ENCODE results near the gene AGPAT2. TPM values are rescaled to one million over a fixed set of nuclear protein-coding genes. Genes with fewer than 3 reads are reported as not detected.

AGPAT2 gene
- total RNA-seq, 1 donor from 2014 or later = 33.1 TPM

GRCh38 chr9:136646827-136647711 lies 40.2 kb downstream of the AGPAT2 start:
- intact Hi-C loops (cut with micrococcal nuclease) = no loop called here

GRCh38 chr9:136645903-136646754 lies 41.1 kb downstream of the AGPAT2 start:
- intact Hi-C loops (cut with micrococcal nuclease) = no loop called here

GRCh38 chr9:136645352-136645902 lies 41.8 kb downstream of the AGPAT2 start:
- intact Hi-C loops (cut with micrococcal nuclease) = no loop called here

- intact Hi-C loops (cut with micrococcal nuclease) = no loop called here
Observed at GRCh38 chr9:136644593-136645351, 42.5 kb downstream of the AGPAT2 start.

GRCh38 chr9:136644343-136644592 lies 43.0 kb downstream of the AGPAT2 start:
- intact Hi-C loops (cut with micrococcal nuclease) = no loop called here

GRCh38 chr9:136643596-136644342 lies 43.5 kb downstream of the AGPAT2 start:
- intact Hi-C loops (cut with micrococcal nuclease) = no loop called here

- intact Hi-C loops (cut with micrococcal nuclease) = no loop called here
Observed at GRCh38 chr9:136642439-136642921, 44.8 kb downstream of the AGPAT2 start.

- intact Hi-C loops (cut with micrococcal nuclease) = no loop called here
Observed at GRCh38 chr9:136640171-136641111, 46.8 kb downstream of the AGPAT2 start.

- intact Hi-C loops (cut with micrococcal nuclease) = loop anchor here (5.0 kb wide), 1 partner anchor 98 kb away; no protein-coding TSS in a partner anchor
Observed at GRCh38 chr9:136634904-136635303, 52.4 kb downstream of the AGPAT2 start.

GRCh38 chr9:136632491-136633106 lies 54.7 kb downstream of the AGPAT2 start:
- intact Hi-C loops (cut with micrococcal nuclease) = loop anchor here (5.0 kb wide), 1 partner anchor 95 kb away; no protein-coding TSS in a partner anchor

- intact Hi-C loops (cut with micrococcal nuclease) = loop anchor here (5.0 kb wide), 1 partner anchor 95 kb away; no protein-coding TSS in a partner anchor
Observed at GRCh38 chr9:136632072-136632471, 55.2 kb downstream of the AGPAT2 start.

GRCh38 chr9:136631038-136632000 lies 55.9 kb downstream of the AGPAT2 start:
- intact Hi-C loops (cut with micrococcal nuclease) = loop anchor here (1.0 to 5.0 kb wide), 2 partner anchors 94 to 146 kb away; no protein-coding TSS in a partner anchor

GRCh38 chr9:136630662-136630992 lies 56.6 kb downstream of the AGPAT2 start:
- intact Hi-C loops (cut with micrococcal nuclease) = loop anchor here (5.0 kb wide), 1 partner anchor 93 kb away; no protein-coding TSS in a partner anchor

- intact Hi-C loops (cut with micrococcal nuclease) = loop anchor here (5.0 kb wide), 1 partner anchor 93 kb away; no protein-coding TSS in a partner anchor
Observed at GRCh38 chr9:136629879-136630661, 57.2 kb downstream of the AGPAT2 start.

GRCh38 chr9:136629001-136629878 lies 58.0 kb downstream of the AGPAT2 start:
- intact Hi-C loops (cut with micrococcal nuclease) = no loop called here

- intact Hi-C loops (cut with micrococcal nuclease) = no loop called here
Observed at GRCh38 chr9:136628268-136628667, 59.0 kb downstream of the AGPAT2 start.

Measured in T-helper 2 cell treated with Interferon-gamma antibody and Interleukin-4, amounts not matched to agents 100 ng/mL and 5 ng/mL, for 36 hours (primary cell).